ENCODE results near the gene PKP1. TPM values are rescaled to one million over a fixed set of nuclear protein-coding genes. Genes with fewer than 3 reads are reported as not detected.

The PKP1 gene
- total RNA-seq, 4 donors from 2014 or later = 0.27 to 12.8 (median 4.0) TPM

- Histone ChIP-seq H3K4me1 (no peaks in the 10 kb centered on the region), H3K36me3 (no peaks in the 10 kb centered on the region), H3K27me3 (peaks cover 44% of the 10 kb centered on the region), H3K4me3 (no peak overlapping the region), H3K9me3 (no peaks in the 10 kb centered on the region), H3K27ac (no peak overlapping the region)
- ATAC-seq = no peak
- TF ChIP-seq EP300 (IDR thresholded peaks at IDR 0.05) (no peak), POLR2A (IDR thresholded peaks at IDR 0.05) (no peak), POLR2AphosphoS5 (IDR thresholded peaks at IDR 0.05) (no peak), CTCF (IDR thresholded peaks at IDR 0.05) (no peak)
- WGBS, 2 donors (ENCODE audit: low coverage in 1 of 2) = 69% methylated on average over 4 of the region's 10 CpGs; no CpG with 5 or more reads in 1 of the 2 donors
Observed at GRCh38 chr1:201357636-201358348, 74.5 kb downstream of the PKP1 start.

GRCh38 chr1:201358596-201358995 lies 75.3 kb downstream of the PKP1 start:
- Histone ChIP-seq H3K36me3 (no peaks in the 10 kb centered on the region), H3K9me3 (no peaks in the 10 kb centered on the region), H3K27ac (no peak overlapping the region), H3K4me1 (no peaks in the 10 kb centered on the region), H3K27me3 (peaks cover 38% of the 10 kb centered on the region), H3K4me3 (no peak overlapping the region)
- no peak for TF ChIP-seq POLR2A (IDR thresholded peaks at IDR 0.05)
- no peak for TF ChIP-seq CTCF (IDR thresholded peaks at IDR 0.05)
- TF ChIP-seq POLR2AphosphoS5 (IDR thresholded peaks at IDR 0.05) = no peak
- no peak for TF ChIP-seq EP300 (IDR thresholded peaks at IDR 0.05)
- WGBS, 2 donors (ENCODE audit: low coverage in 1 of 2) = 40% methylated on average over 1 of the region's 4 CpGs; no CpG with 5 or more reads in 1 of the 2 donors
- no peak for ATAC-seq

- no peak overlapping the region for H3K27ac ChIP-seq
Observed at GRCh38 chr1:201359031-201359872, 75.9 kb downstream of the PKP1 start.

GRCh38 chr1:201359873-201360210 lies 76.5 kb downstream of the PKP1 start:
- no peak overlapping the region for H3K27ac ChIP-seq
- no peaks in the 10 kb centered on the region for H3K4me1 ChIP-seq
- peaks cover 25% of the 10 kb centered on the region for H3K27me3 ChIP-seq
- H3K9me3 ChIP-seq = no peaks in the 10 kb centered on the region
- ATAC-seq = no peak
- no peak overlapping the region for H3K4me3 ChIP-seq
- WGBS, 2 donors (ENCODE audit: low coverage in 1 of 2) = 83 to 100% methylated on average over 1 of the region's 2 CpGs
- TF ChIP-seq EP300 (IDR thresholded peaks at IDR 0.05) = no peak
- TF ChIP-seq POLR2AphosphoS5 (IDR thresholded peaks at IDR 0.05) = no peak
- TF ChIP-seq CTCF (IDR thresholded peaks at IDR 0.05) = no peak
- no peak for TF ChIP-seq POLR2A (IDR thresholded peaks at IDR 0.05)
- H3K36me3 ChIP-seq = no peaks in the 10 kb centered on the region

More at GRCh38 chr1:201359031-201359872, 75.9 kb downstream of the PKP1 start:
- Histone ChIP-seq H3K27me3 (peaks cover 31% of the 10 kb centered on the region), H3K9me3 (no peaks in the 10 kb centered on the region), H3K4me3 (no peak overlapping the region), H3K4me1 (no peaks in the 10 kb centered on the region), H3K36me3 (no peaks in the 10 kb centered on the region)
- no peak for ATAC-seq
- 64 to 71% methylated on average over 4 to 15 of the region's 18 CpGs for WGBS, 2 donors (ENCODE audit: low coverage in 1 of 2)
- TF ChIP-seq POLR2AphosphoS5 (IDR thresholded peaks at IDR 0.05) = no peak
- no peak for TF ChIP-seq CTCF (IDR thresholded peaks at IDR 0.05)
- TF ChIP-seq POLR2A (IDR thresholded peaks at IDR 0.05) = no peak
- no peak for TF ChIP-seq EP300 (IDR thresholded peaks at IDR 0.05)
